ENCODE data around the gene TASOR. TPM values are rescaled to one million over a fixed set of nuclear protein-coding genes. Genes with fewer than 3 reads are reported as not detected.

TASOR gene
- polyA plus RNA-seq, 1 of the 3 experiments (the other 2 are of a cell fraction): 15.3 TPM

DNA sequence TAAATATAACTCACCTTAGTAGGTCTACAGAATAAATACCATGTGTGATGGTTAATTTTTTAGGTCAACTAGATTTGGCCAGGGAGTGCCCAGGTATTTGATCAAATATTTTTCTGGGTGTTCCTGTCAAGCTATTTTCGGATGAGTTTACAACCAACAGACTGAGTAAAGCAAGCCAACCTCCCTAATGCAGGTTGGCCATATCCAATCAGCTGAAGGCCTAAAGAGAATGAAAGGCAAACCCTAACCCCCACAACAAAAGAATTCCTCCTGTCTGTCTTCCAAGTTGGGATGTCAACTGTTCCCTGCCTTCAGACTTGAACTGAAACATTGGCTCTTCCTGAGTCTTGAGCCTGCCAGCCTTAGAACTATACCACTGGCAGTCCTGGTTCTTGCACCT, 28.6 kb downstream of the TASOR start:
- DNase-seq: no peak
- H2AFZ ChIP-seq (ENCODE audit: low read depth): no peak overlapping the region
- H3K9me3 ChIP-seq: no peaks in the 10 kb centered on the region
- peaks cover 8% of the 10 kb centered on the region for H3F3A ChIP-seq (replicated peaks; ENCODE audit: insufficient read depth)
- 94% methylated on average over 1 of the region's 1 CpG for WGBS (ENCODE audit: low lambda C conversion rate)
- H3K79me2 ChIP-seq (ENCODE audit: insufficient read depth): peaks cover 95% of the 10 kb centered on the region
- no peaks in the 10 kb centered on the region for H3K4me1 ChIP-seq (ENCODE audit: control insufficient read depth in 1 of 2, insufficient read depth in 2 of 2, low read depth in 1 of 2, low read length in 1 of 2)
- ChIA-PET POLR2A (no interaction called here), CTCF (interaction anchor here (0.6 to 2.4 kb wide), 2 partner anchors 12 to 260 kb away, joined by 3 to 7 read pairs; no protein-coding TSS in a partner anchor)
- H3K27ac ChIP-seq (ENCODE audit: low read depth in 2 of 2, low read length in 1 of 2): no peak overlapping the region
- H3K27me3 ChIP-seq (ENCODE audit: insufficient read depth): no peaks in the 10 kb centered on the region
- no peaks in the 10 kb centered on the region for H3K9me2 ChIP-seq
- H3K4me2 ChIP-seq: no peak overlapping the region
- H3K36me3 ChIP-seq (replicated peaks in 1 of 2; ENCODE audit: control insufficient read depth in 1 of 2, insufficient read depth in 2 of 2, low read length in 1 of 2): peaks cover 56 to 74% of the 10 kb centered on the region in 2 experiments
- peaks cover 45% of the 10 kb centered on the region for H4K20me1 ChIP-seq (ENCODE audit: insufficient read depth)
- no peak overlapping the region for H3K9ac ChIP-seq
- TF ChIP-seq SMC3 (IDR thresholded peaks at IDR 0.05; ENCODE audit: low read depth, low read length) (no peak), RXRA (IDR thresholded peaks at IDR 0.05; ENCODE audit: borderline replicate concordance, low read depth) (no peak), EZH2phosphoT487 (IDR thresholded peaks at IDR 0.05; ENCODE audit: borderline replicate concordance, low read depth) (no peak), MEF2A (IDR thresholded peaks at IDR 0.05; ENCODE audit: borderline replicate concordance, low read depth) (no peak), YY1 (IDR thresholded peaks at IDR 0.05; ENCODE audit: low read depth) (no peak), JUND (IDR thresholded peaks at IDR 0.05) (no peak), NRF1 (IDR thresholded peaks at IDR 0.05; ENCODE audit: low read depth, low read length) (no peak), RAD21 (IDR thresholded peaks at IDR 0.05; ENCODE audit: low read length) (no peak), TAF1 (IDR thresholded peaks at IDR 0.05; ENCODE audit: borderline replicate concordance, low read depth, low read length) (no peak)
- TF ChIP-seq, protein P1, sequence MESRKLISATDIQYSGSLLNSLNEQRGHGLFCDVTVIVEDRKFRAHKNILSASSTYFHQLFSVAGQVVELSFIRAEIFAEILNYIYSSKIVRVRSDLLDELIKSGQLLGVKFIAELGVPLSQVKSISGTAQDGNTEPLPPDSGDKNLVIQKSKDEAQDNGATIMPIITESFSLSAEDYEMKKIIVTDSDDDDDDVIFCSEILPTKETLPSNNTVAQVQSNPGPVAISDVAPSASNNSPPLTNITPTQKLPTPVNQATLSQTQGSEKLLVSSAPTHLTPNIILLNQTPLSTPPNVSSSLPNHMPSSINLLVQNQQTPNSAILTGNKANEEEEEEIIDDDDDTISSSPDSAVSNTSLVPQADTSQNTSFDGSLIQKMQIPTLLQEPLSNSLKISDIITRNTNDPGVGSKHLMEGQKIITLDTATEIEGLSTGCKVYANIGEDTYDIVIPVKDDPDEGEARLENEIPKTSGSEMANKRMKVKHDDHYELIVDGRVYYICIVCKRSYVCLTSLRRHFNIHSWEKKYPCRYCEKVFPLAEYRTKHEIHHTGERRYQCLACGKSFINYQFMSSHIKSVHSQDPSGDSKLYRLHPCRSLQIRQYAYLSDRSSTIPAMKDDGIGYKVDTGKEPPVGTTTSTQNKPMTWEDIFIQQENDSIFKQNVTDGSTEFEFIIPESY (IDR thresholded peaks at IDR 0.05; ENCODE audit: borderline replicate concordance, low read depth): no peak
- TF ChIP-seq, protein P2, sequence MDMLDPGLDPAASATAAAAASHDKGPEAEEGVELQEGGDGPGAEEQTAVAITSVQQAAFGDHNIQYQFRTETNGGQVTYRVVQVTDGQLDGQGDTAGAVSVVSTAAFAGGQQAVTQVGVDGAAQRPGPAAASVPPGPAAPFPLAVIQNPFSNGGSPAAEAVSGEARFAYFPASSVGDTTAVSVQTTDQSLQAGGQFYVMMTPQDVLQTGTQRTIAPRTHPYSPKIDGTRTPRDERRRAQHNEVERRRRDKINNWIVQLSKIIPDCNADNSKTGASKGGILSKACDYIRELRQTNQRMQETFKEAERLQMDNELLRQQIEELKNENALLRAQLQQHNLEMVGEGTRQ (IDR thresholded peaks at IDR 0.05; ENCODE audit: borderline replicate concordance, low read depth, low read length): no peak
- H3K4me3 ChIP-seq (ENCODE audit: low read depth in 2 of 2, low read length in 1 of 2): no peak overlapping the region

DNA sequence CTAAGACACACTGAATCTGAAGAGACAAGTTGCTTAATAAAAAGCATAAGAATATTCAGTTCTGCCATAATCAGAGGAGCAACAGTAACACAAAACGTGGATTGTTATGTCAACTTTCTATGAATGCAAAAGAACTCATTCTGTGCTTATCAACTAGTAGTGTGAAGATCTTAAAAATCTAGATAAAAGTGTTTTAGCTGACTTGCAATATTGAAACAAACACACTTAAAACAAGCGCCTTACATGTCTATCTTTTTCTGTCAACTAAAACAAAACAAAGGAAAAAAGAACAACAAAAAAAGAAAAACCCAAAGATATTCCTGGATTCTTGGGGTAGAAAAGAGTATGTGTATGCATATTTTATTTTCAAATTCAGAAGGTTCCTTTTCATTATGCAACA, 37.7 kb downstream of the TASOR start:
- no peak for TF ChIP-seq TEAD4 (IDR thresholded peaks at IDR 0.05; ENCODE audit: borderline replicate concordance, insufficient read depth)
- 98% methylated on average over 2 of the region's 2 CpGs for WGBS (ENCODE audit: low lambda C conversion rate)
- no peak for DNase-seq
- Histone ChIP-seq H3K9me3 (no peaks in the 10 kb centered on the region), H3K27me3 (ENCODE audit: insufficient read depth) (no peaks in the 10 kb centered on the region), H3K9ac (no peak overlapping the region), H3K36me3 (replicated peaks in 1 of 2; ENCODE audit: control insufficient read depth in 1 of 2, insufficient read depth in 2 of 2, low read length in 1 of 2) (peaks cover 70 to 73% of the 10 kb centered on the region in 2 experiments), H3F3A (replicated peaks; ENCODE audit: insufficient read depth) (peaks cover 13% of the 10 kb centered on the region), H3K27ac (ENCODE audit: low read depth in 2 of 2, low read length in 1 of 2) (no peak overlapping the region), H4K20me1 (ENCODE audit: insufficient read depth) (peaks cover 6% of the 10 kb centered on the region; the same call in 1 of the 2 replicates), H3K4me3 (ENCODE audit: low read depth in 2 of 2, low read length in 1 of 2) (no peak overlapping the region), H3K4me1 (ENCODE audit: control insufficient read depth in 1 of 2, insufficient read depth in 2 of 2, low read depth in 1 of 2, low read length in 1 of 2) (no peaks in the 10 kb centered on the region), H3K9me2 (0 out of 2 replicates have a peak, but pooled peaks cover 3% of the 10 kb centered on the region), H2AFZ (ENCODE audit: low read depth) (no peak overlapping the region), H3K79me2 (ENCODE audit: insufficient read depth) (peaks cover 55% of the 10 kb centered on the region), H3K4me2 (no peak overlapping the region)
- CTCF ChIA-PET: no interaction called here
- POLR2A ChIA-PET: no interaction called here

All from SK-N-SH (cell line).